Spleen (tissue), 11 donors: ENCODE measurements around the gene BBC3. TPM values are rescaled to one million over a fixed set of nuclear protein-coding genes. Genes with fewer than 3 reads are reported as not detected.

ENCODE experiments used
- DNase-seq: peaks from one replicate; pipeline ENCODE4 v3.0.0-alpha.2; 2020
- H3K27ac ChIP-seq, 8 donors: fragments of 200-600 bp; sonication (generic) in 7 of 8; 1 replicate in 4 of 8; 2 replicates in 4 of 8; pipeline versions ENCODE4 v1.5.0 to v1.8.0; 2016 to 2021; ENCODE audit warnings: inconsistent platforms in 4 of 8, mild to moderate bottlenecking in 4 of 8, moderate library complexity in 1 of 8
- H3K27me3 ChIP-seq, 7 donors: fragments of 200-600 bp; sonication (generic) in 6 of 7; replicated peaks in 1 of 7; 1 replicate in 4 of 7; 2 replicates in 3 of 7; pipeline versions ENCODE4 v1.5.0 to v1.8.0; 2016 to 2021; ENCODE audit warnings: inconsistent platforms in 3 of 7, mild to moderate bottlenecking in 1 of 7
- H3K36me3 ChIP-seq, 6 donors: fragments of 200-600 bp; sonication (generic) in 5 of 6; 1 replicate in 4 of 6; 2 replicates in 2 of 6; pipeline versions ENCODE4 v1.5.0 to v1.8.0; 2016 to 2021; ENCODE audit warnings: inconsistent platforms in 2 of 6
- H3K4me1 ChIP-seq, 6 donors: fragments of 200-600 bp; sonication (generic) in 5 of 6; 1 replicate in 3 of 6; 2 replicates in 3 of 6; pipeline versions ENCODE4 v1.5.0 to v1.8.0; 2016 to 2021; ENCODE audit warnings: inconsistent platforms in 3 of 6
- H3K4me3 ChIP-seq, 8 donors: fragments of 200-600 bp; sonication (generic) in 7 of 8; 1 replicate in 4 of 8; 2 replicates in 4 of 8; pipeline versions ENCODE4 v1.5.0 to v1.8.0; 2016 to 2021; ENCODE audit warnings: inconsistent platforms in 4 of 8, mild to moderate bottlenecking in 4 of 8, moderate library complexity in 2 of 8
- H3K9me3 ChIP-seq, 8 donors: fragments of 200-600 bp; sonication (generic) in 7 of 8; 1 replicate in 4 of 8; 2 replicates in 4 of 8; pipeline versions ENCODE4 v1.5.0 to v1.8.0; 2016 to 2021; ENCODE audit warnings: inconsistent platforms in 4 of 8
- CTCF ChIP-seq, 11 experiments: fragments of 200-600 bp in 7 of 11; fragments of 450-650 bp in 4 of 11; sonication (generic) in 4 of 11; IDR thresholded peaks in 8 of 11; conservative IDR thresholded peaks in 3 of 11; 1 replicate in 7 of 11; 2 replicates in 4 of 11; pipeline versions ENCODE4 v1.4.0 to v1.8.0; 2016 to 2021; ENCODE audit warnings: antibody characterized with exemption in 11 of 11, inconsistent platforms in 4 of 11, mild to moderate bottlenecking in 1 of 11
- POLR2A ChIP-seq, 3 donors: fragments of 450-650 bp; IDR thresholded peaks; one replicate each; pipeline ENCODE4 v1.5.1; 2017; ENCODE audit warnings: antibody characterized with exemption in 3 of 3, mild to moderate bottlenecking in 1 of 3
- POLR2AphosphoS5 ChIP-seq, 3 donors: sonication (generic); formaldehyde crosslinking; IDR thresholded peaks; one replicate each; pipeline ENCODE4 v1.5.1; 2017; ENCODE audit warnings: antibody characterized with exemption in 3 of 3
- WGBS, 5 donors: extraction: QIAGEN DNeasy Blood & Tissue Kit in 3 of 5; methylation state at CpG; one replicate each; pipeline versions ENCODE4 v1.1.5 to v1.1.7; 2013 to 2018; 5-methylcytosine and 5-hydroxymethylcytosine counted together
- intact Hi-C: fragments of 100-400 bp; cut with DNase I; formaldehyde crosslinking; loops from one replicate; pipeline ENCODE4 v1.15.0; 2023; ENCODE audit warnings: low total_unique reads
- polyA plus RNA-seq, 3 donors: library from polyadenylated mRNA; stranded (reverse); fragments of 200-250 nt; gene quantifications; one replicate each; pipeline ENCODE4 v1.2.1, GENCODE V29; 2013
- total RNA-seq, 7 donors: library from RNA; depleted of rRNA in 3 of 7; stranded (reverse); fragments of >200 nt in 3 of 7; fragmentation: NEBNext Ultra II Directional in 4 of 7; extraction: Animal tissue kit (Norgen Biotek cat#: 25700) in 4 of 7; gene quantifications; one replicate each; pipeline versions ENCODE4 v1.1.0 to v1.2.1, GENCODE V29; 2016 to 2021
- donor health status: healthy with polysubstance abuse.
- donor health status: DM: no; HTN: no; CAD: no; lungs with moderate emphysema.
- donor health status: DM: no; HTN: no; CAD: no.
- donor health status: Bipolar disorder and iron deficiency.
- donor health status: healthy.
- donor health status: DM: no; HTN: no; CAD: no.
- donor health status: DM: yes; HTN: yes; CAD: no.

BBC3 gene
- total and polyA plus RNA-seq, 10 donors = 6.3 to 17.0 (median 11.0) TPM

GRCh38 chr19:47239152-47239551 is 8.2 kb upstream of the BBC3 start:
- intact Hi-C loops = no loop called here
- Histone ChIP-seq H3K27ac (peak overlapping the region in 2 of 8 donors; percentile 23 to 35), H3K4me3 (peak overlapping the region in 6 of 8 donors; percentile 7 to 67 (median 36))

GRCh38 chr19:47236072-47236675 is 5.2 kb upstream of the BBC3 start:
- peaks cover 0 to 27% (median 8%) of the 10 kb centered on the region in 7 donors for H3K27me3 ChIP-seq
- TF ChIP-seq CTCF (IDR thresholded peaks at IDR 0.05 in 8 of 11, conservative IDR thresholded peaks at IDR 0.05 in 3 of 11) = no peak
- TF ChIP-seq POLR2A (IDR thresholded peaks at IDR 0.05) = no peak
- TF ChIP-seq POLR2AphosphoS5 (IDR thresholded peaks at IDR 0.05) = no peak
- H3K4me3 ChIP-seq = no peak overlapping the region
- DNase-seq = no peak
- peaks cover 18 to 44% (median 41%) of the 10 kb centered on the region in 6 donors for H3K4me1 ChIP-seq
- H3K9me3 ChIP-seq = no peaks in the 10 kb centered on the region
- no peak overlapping the region for H3K27ac ChIP-seq
- intact Hi-C loops = no loop called here
- 82 to 88% (median 86%) methylated on average over 12 of the region's 12 CpGs for WGBS, 5 donors
- H3K36me3 ChIP-seq = no peaks in the 10 kb centered on the region

More at GRCh38 chr19:47239152-47239551, 8.2 kb upstream of the BBC3 start:
- Histone ChIP-seq H3K36me3 (no peaks in the 10 kb centered on the region), H3K27me3 (peaks cover 0 to 55% (median 8%) of the 10 kb centered on the region in 7 donors), H3K9me3 (no peaks in the 10 kb centered on the region), H3K4me1 (peaks cover 14 to 56% (median 48%) of the 10 kb centered on the region in 6 donors)
- DNase-seq = no peak
- no peak for TF ChIP-seq POLR2A (IDR thresholded peaks at IDR 0.05)
- no peak for TF ChIP-seq CTCF (IDR thresholded peaks at IDR 0.05 in 8 of 11, conservative IDR thresholded peaks at IDR 0.05 in 3 of 11)
- no peak for TF ChIP-seq POLR2AphosphoS5 (IDR thresholded peaks at IDR 0.05)
- 10 to 14% (median 12%) methylated on average over 8 to 16 of the region's 16 CpGs for WGBS, 5 donors

- no peaks in the 10 kb centered on the region for H3K9me3 ChIP-seq
- DNase-seq = no peak
- peaks cover 0 to 10% (median 0%) of the 10 kb centered on the region in 7 donors for H3K27me3 ChIP-seq
- TF ChIP-seq POLR2AphosphoS5 (IDR thresholded peaks at IDR 0.05) = peak in 1 of 3 donors; percentile 18
- no peak for TF ChIP-seq POLR2A (IDR thresholded peaks at IDR 0.05)
- peak overlapping the region in 1 of 8 donors; percentile 13 for H3K4me3 ChIP-seq
- H3K36me3 ChIP-seq = no peaks in the 10 kb centered on the region
- H3K4me1 ChIP-seq = peaks cover 19 to 50% (median 43%) of the 10 kb centered on the region in 6 donors
- H3K27ac ChIP-seq = peak overlapping the region in 6 of 8 donors; percentile 48 to 99 (median 78)
- WGBS, 5 donors = 41 to 51% (median 47%) methylated on average over 16 of the region's 16 CpGs
- intact Hi-C loops = no loop called here
These were observed 1.6 kb upstream of the BBC3 start for GRCh38 chr19:47232422-47233211.

- WGBS, 5 donors = 6 to 24% (median 12%) methylated on average over 10 to 51 of the region's 51 CpGs
- H3K27me3 ChIP-seq = peaks cover 0 to 14% (median 0%) of the 10 kb centered on the region in 7 donors
These were observed 436 bp upstream of the BBC3 start for GRCh38 chr19:47231215-47232054.

More at GRCh38 chr19:47231215-47232054, 436 bp upstream of the BBC3 start:
- TF ChIP-seq POLR2AphosphoS5 (IDR thresholded peaks at IDR 0.05) (peak; percentile 66 to 81 (median 79)), CTCF (IDR thresholded peaks at IDR 0.05 in 8 of 11, conservative IDR thresholded peaks at IDR 0.05 in 3 of 11) (no peak), POLR2A (IDR thresholded peaks at IDR 0.05) (peak in 1 of 3 donors; percentile 14)
- peak overlapping the region in 7 of 8 donors; percentile 61 to 99 (median 98) for H3K27ac ChIP-seq
- intact Hi-C loops = no loop called here
- H3K4me3 ChIP-seq = peak overlapping the region; percentile 12 to 99 (median 97)
- peak; percentile 98 for DNase-seq
- no peaks in the 10 kb centered on the region for H3K9me3 ChIP-seq
- H3K4me1 ChIP-seq = peaks cover 28 to 62% (median 55%) of the 10 kb centered on the region in 6 donors
- H3K36me3 ChIP-seq = no peaks in the 10 kb centered on the region
